Neural cell (in vitro differentiated cells): ENCODE results near the gene CELF4. TPM values are rescaled to one million over a fixed set of nuclear protein-coding genes. Genes with fewer than 3 reads are reported as not detected.

ENCODE experiments used
- H2AFZ ChIP-seq: fragments of 200-600, 300-800 bp; sonication (generic), shearing (Covaris generic); 2 replicates; pipeline ENCODE4 v1.6.0; 2014; ENCODE audit warnings: low read depth, mild to moderate bottlenecking, antibody characterized with exemption, low read length, moderate library complexity
- H3F3A ChIP-seq: fragments of 200-600 bp; shearing (Covaris generic); 2 replicates; pipeline ENCODE4 v1.6.1; 2016; ENCODE audit warnings: mild to moderate bottlenecking, moderate library complexity, mixed read lengths, antibody characterized with exemption, low read length; ENCODE audit not compliant: insufficient read depth, poor library complexity, severe bottlenecking
- H3K27ac ChIP-seq: fragments of 200-600, 300-800 bp; sonication (generic), shearing (Covaris generic); 2 replicates; pipeline ENCODE4 v1.5.1; 2014; ENCODE audit warnings: mild to moderate bottlenecking, low read length, moderate library complexity
- H3K27me3 ChIP-seq: fragments of 300-800, 200-600 bp; sonication (generic), shearing (Covaris generic); 2 replicates; pipeline ENCODE4 v1.6.0; 2014; ENCODE audit warnings: mild to moderate bottlenecking, low read depth, low read length, moderate library complexity; ENCODE audit not compliant: insufficient read depth
- H3K36me3 ChIP-seq: fragments of 300-800, 200-600 bp; sonication (generic), shearing (Covaris generic); 2 replicates; pipeline ENCODE4 v1.5.1; 2014; ENCODE audit warnings: mild to moderate bottlenecking, antibody characterized with exemption, low read length, moderate library complexity; ENCODE audit not compliant: insufficient read depth
- H3K4me2 ChIP-seq: fragments of 300-800, 200-600 bp; sonication (generic), shearing (Covaris generic); 2 replicates; pipeline ENCODE4 v1.6.0; 2014; ENCODE audit warnings: mild to moderate bottlenecking, low read length
- H3K4me3 ChIP-seq: fragments of 300-800, 200-600 bp; sonication (generic), shearing (Covaris generic); 2 replicates; pipeline ENCODE4 v1.5.1; 2014; ENCODE audit warnings: mild to moderate bottlenecking, low read length, moderate library complexity
- H3K79me2 ChIP-seq: fragments of 200-600 bp; shearing (Covaris generic); replicated peaks from 2 replicates; pipeline ENCODE4 v1.6.0; 2014; ENCODE audit warnings: mild to moderate bottlenecking, low read length, moderate library complexity; ENCODE audit not compliant: insufficient read depth
- H3K9ac ChIP-seq: fragments of 300-800, 200-600 bp; sonication (generic), shearing (Covaris generic); 2 replicates; pipeline ENCODE4 v1.6.1; 2016; ENCODE audit warnings: mild to moderate bottlenecking, low read length, mixed read lengths
- H3K9me2 ChIP-seq: fragments of 200-600 bp; shearing (Covaris generic); 2 replicates; pipeline ENCODE4 v1.6.1; 2016; ENCODE audit warnings: mild to moderate bottlenecking, low read length, mixed read lengths; ENCODE audit not compliant: insufficient read depth
- H3K9me3 ChIP-seq: fragments of 200-600, 300-800 bp; sonication (generic), shearing (Covaris generic); 2 replicates; pipeline ENCODE4 v1.6.1; 2016; ENCODE audit warnings: mild to moderate bottlenecking, mixed run types, low read length, moderate library complexity, mixed read lengths
- H4K20me1 ChIP-seq: fragments of 200-600 bp; shearing (Covaris generic); 2 replicates; pipeline ENCODE4 v1.6.1; 2016; ENCODE audit warnings: mild to moderate bottlenecking, mixed run types; ENCODE audit not compliant: insufficient read depth
- CTCF ChIP-seq: fragments of 450-650 bp; IDR thresholded peaks from 2 replicates; pipeline ENCODE4 v1.5.1; 2014; ENCODE audit warnings: antibody characterized with exemption, mild to moderate bottlenecking, moderate library complexity; ENCODE audit not compliant: poor library complexity, severe bottlenecking
- EP300 ChIP-seq: fragments of 450-650 bp; conservative IDR thresholded peaks from 2 replicates; pipeline ENCODE4 v1.6.1; 2014; ENCODE audit warnings: antibody characterized with exemption, mild to moderate bottlenecking, moderate library complexity; ENCODE audit not compliant: poor library complexity, severe bottlenecking
- EZH2 ChIP-seq: fragments of 200-600, 300-800 bp; shearing (Covaris generic), sonication (generic); IDR thresholded peaks from 2 replicates; pipeline ENCODE4 v1.6.1; 2014; ENCODE audit warnings: antibody characterized with exemption, low read length, borderline replicate concordance, mild to moderate bottlenecking; ENCODE audit not compliant: insufficient read depth, poor library complexity, severe bottlenecking
- MXI1 ChIP-seq: fragments of 450-650 bp; conservative IDR thresholded peaks from 2 replicates; pipeline ENCODE4 v1.6.1; 2014; ENCODE audit warnings: antibody characterized with exemption, mild to moderate bottlenecking; ENCODE audit not compliant: poor library complexity, severe bottlenecking
- POLR2AphosphoS5 ChIP-seq: IDR thresholded peaks from 2 replicates; pipeline ENCODE4 v1.6.1; 2012
- RAD21 ChIP-seq: fragments of 450-650 bp; conservative IDR thresholded peaks from 2 replicates; pipeline ENCODE4 v1.6.1; 2014; ENCODE audit warnings: antibody characterized with exemption, mild to moderate bottlenecking, moderate library complexity
- REST ChIP-seq: IDR thresholded peaks from 2 replicates; pipeline ENCODE4 v1.6.1; 2012; ENCODE audit warnings: borderline replicate concordance
- SMC3 ChIP-seq: fragments of 450-650 bp; conservative IDR thresholded peaks from 2 replicates; pipeline ENCODE4 v1.6.1; 2014; ENCODE audit warnings: antibody characterized with exemption, mild to moderate bottlenecking, moderate library complexity; ENCODE audit not compliant: poor library complexity
- TAF1 ChIP-seq: IDR thresholded peaks from 2 replicates; pipeline ENCODE4 v1.6.1; 2012; ENCODE audit warnings: low read depth
- polyA plus RNA-seq: library from polyadenylated mRNA; depleted of rRNA; stranded (reverse); fragments of >200 nt; gene quantifications from 2 replicates; pipeline ENCODE4 v1.2.3, GENCODE V29; 2014

CELF4 gene
- polyA plus RNA-seq, 1 donor from 2014 or later: 191 TPM

DNA sequence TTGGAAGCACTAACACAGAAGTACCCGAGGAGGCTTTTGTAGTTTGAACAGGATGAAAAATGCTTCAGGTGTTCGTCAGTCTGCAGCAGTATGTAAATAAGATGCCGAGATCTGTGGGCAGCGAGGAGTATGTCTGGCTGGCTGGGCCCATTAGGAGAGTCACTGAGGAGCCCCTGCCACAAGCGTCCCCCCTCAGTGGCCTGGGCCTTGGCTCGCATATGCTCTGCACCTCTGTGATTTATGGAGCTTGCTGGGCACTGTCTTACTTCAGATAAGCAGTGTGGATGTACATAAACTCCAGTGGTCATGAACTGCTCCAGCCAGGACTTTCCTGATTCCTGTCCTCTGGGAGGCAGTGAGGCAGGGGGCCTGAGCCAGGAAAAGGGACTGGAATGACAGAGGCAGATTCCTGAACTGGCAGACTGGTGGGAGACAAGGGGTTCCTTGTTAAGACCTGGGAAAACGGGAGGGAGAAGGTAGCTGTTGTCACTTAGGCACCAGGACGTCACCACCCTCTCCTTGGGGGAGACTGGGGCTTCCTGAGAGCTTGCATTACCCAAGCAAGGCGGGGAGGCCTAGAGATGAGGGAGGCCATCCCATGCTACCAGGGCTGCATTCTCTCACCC lies 46.0 kb downstream of the CELF4 start:
- Histone ChIP-seq H3K9ac (no peak overlapping the region), H3F3A (no peaks in the 10 kb centered on the region), H3K9me3 (no peaks in the 10 kb centered on the region), H2AFZ (no peak overlapping the region), H3K27ac (no peak overlapping the region), H3K9me2 (no peaks in the 10 kb centered on the region), H4K20me1 (no peaks in the 10 kb centered on the region), H3K27me3 (no peaks in the 10 kb centered on the region), H3K4me3 (no peak overlapping the region), H3K4me2 (no peak overlapping the region), H3K79me2 (peaks cover 3% of the 10 kb centered on the region), H3K36me3 (no peaks in the 10 kb centered on the region)
- TF ChIP-seq CTCF: no peak
- no peak for TF ChIP-seq EZH2
- TF ChIP-seq MXI1: no peak
- no peak for TF ChIP-seq SMC3
- TF ChIP-seq REST: no peak
- TF ChIP-seq RAD21: no peak
- TF ChIP-seq TAF1: no peak
- TF ChIP-seq EP300: no peak
- no peak for TF ChIP-seq POLR2AphosphoS5

DNA sequence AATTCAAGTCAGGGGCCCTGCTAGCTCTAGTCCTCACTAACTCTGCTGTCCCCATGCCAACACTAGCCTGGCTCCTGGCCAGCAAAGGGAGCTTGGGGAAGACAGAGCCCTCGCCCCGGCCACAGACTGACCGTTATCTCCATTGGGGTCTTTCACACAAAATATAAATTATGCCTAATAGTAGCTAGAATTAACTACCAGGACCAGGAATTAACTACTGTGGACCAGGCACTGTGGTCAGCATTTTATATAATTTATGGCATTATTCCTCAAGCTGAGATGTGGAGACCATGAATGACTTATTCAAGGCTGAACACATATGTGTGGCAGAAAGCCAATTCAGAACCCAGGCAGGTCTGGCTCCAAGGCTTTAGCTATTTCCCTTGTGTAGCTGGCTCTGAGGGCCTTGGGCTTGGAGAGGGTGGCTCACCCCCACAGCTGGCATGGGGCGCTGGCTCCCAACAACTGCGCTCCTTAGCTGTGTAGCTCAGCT lies 49.2 kb downstream of the CELF4 start:
- H3K27ac ChIP-seq: no peak overlapping the region
- peaks cover under 1% of the 10 kb centered on the region for H3K36me3 ChIP-seq
- no peak overlapping the region for H3K4me3 ChIP-seq
- H3K9me3 ChIP-seq: no peaks in the 10 kb centered on the region
- H3K9me2 ChIP-seq: no peaks in the 10 kb centered on the region
- no peaks in the 10 kb centered on the region for H3K79me2 ChIP-seq
- no peaks in the 10 kb centered on the region for H3F3A ChIP-seq
- no peak overlapping the region for H3K4me2 ChIP-seq
- H3K9ac ChIP-seq: no peak overlapping the region
- no peaks in the 10 kb centered on the region for H3K27me3 ChIP-seq
- no peaks in the 10 kb centered on the region for H4K20me1 ChIP-seq
- TF ChIP-seq MXI1: no peak
- no peak for TF ChIP-seq REST
- TF ChIP-seq POLR2AphosphoS5: no peak
- no peak for TF ChIP-seq EP300
- no peak for TF ChIP-seq TAF1
- no peak for TF ChIP-seq RAD21
- TF ChIP-seq SMC3: no peak
- TF ChIP-seq CTCF: no peak
- no peak for TF ChIP-seq EZH2
- H2AFZ ChIP-seq: no peak overlapping the region
